Breast epithelium (tissue), 4 donors: ENCODE results near the gene CETP. TPM values are rescaled to one million over a fixed set of nuclear protein-coding genes. Genes with fewer than 3 reads are reported as not detected.
A peak's percentile ranks its signal among the peaks of the same experiment; 100 is the strongest.

ENCODE experiments used
- DNase-seq, 2 donors: peaks; one replicate each; pipeline ENCODE4 v3.0.0-alpha.2; 2019; ENCODE audit warnings: low spot score in 2 of 2
- H3K27ac ChIP-seq, 2 donors: fragments of 200-600 bp; sonication (generic) in 1 of 2; one replicate each; pipeline ENCODE4 v1.5.1; 2016 to 2019; ENCODE audit warnings: mild to moderate bottlenecking in 1 of 2
- H3K27me3 ChIP-seq, 2 donors: fragments of 200-600 bp; sonication (generic) in 1 of 2; one replicate each; pipeline versions ENCODE4 v1.5.1 to v1.6.0; 2017 to 2019; ENCODE audit warnings: control low read depth in 1 of 2, mild to moderate bottlenecking in 1 of 2
- H3K36me3 ChIP-seq: fragments of 200-600 bp; one replicate; pipeline ENCODE4 v1.5.1; 2019
- H3K4me1 ChIP-seq, 2 donors: fragments of 200-600 bp; sonication (generic); one replicate each; pipeline ENCODE4 v1.5.1; 2016 to 2019; ENCODE audit warnings: control low read depth in 1 of 2
- H3K4me3 ChIP-seq, 3 donors: fragments of 200-600 bp; sonication (generic); 1 replicate in 2 of 3; 2 replicates in 1 of 3; pipeline ENCODE4 v1.5.1; 2016 to 2019; ENCODE audit warnings: mild to moderate bottlenecking in 3 of 3, moderate library complexity in 2 of 3
- H3K9me3 ChIP-seq, 2 donors: fragments of 200-600 bp; sonication (generic) in 1 of 2; one replicate each; pipeline ENCODE4 v1.5.1; 2016 to 2019; ENCODE audit warnings: control low read depth in 1 of 2
- POLR2A ChIP-seq: fragments of 450-650 bp; IDR thresholded peaks from one replicate; pipeline ENCODE4 v1.6.1; 2016; ENCODE audit warnings: antibody characterized with exemption, mild to moderate bottlenecking, moderate library complexity
- POLR2AphosphoS5 ChIP-seq, 3 donors: sonication (generic); formaldehyde crosslinking; IDR thresholded peaks; one replicate each; pipeline ENCODE4 v1.6.1; 2017; ENCODE audit warnings: antibody characterized with exemption in 3 of 3
- intact Hi-C: fragments of 100-400 bp; cut with DNase I; formaldehyde crosslinking; loops from one replicate; pipeline ENCODE4 v1.15.1; 2023; ENCODE audit warnings: low total_unique reads
- total RNA-seq, 3 donors: library from RNA; depleted of rRNA; stranded (reverse); fragments of >200 nt; gene quantifications; one replicate each; pipeline ENCODE4 v1.1.0, GENCODE V29; 2016
- TF ChIP-seq, protein P1 (sequence below), 3 donors: fragments of 450-650 bp; IDR thresholded peaks; one replicate each; pipeline ENCODE4 v1.5.1; 2016 to 2017; ENCODE audit warnings: antibody characterized with exemption in 3 of 3, mild to moderate bottlenecking in 3 of 3, moderate library complexity in 3 of 3

CETP gene, protein sequence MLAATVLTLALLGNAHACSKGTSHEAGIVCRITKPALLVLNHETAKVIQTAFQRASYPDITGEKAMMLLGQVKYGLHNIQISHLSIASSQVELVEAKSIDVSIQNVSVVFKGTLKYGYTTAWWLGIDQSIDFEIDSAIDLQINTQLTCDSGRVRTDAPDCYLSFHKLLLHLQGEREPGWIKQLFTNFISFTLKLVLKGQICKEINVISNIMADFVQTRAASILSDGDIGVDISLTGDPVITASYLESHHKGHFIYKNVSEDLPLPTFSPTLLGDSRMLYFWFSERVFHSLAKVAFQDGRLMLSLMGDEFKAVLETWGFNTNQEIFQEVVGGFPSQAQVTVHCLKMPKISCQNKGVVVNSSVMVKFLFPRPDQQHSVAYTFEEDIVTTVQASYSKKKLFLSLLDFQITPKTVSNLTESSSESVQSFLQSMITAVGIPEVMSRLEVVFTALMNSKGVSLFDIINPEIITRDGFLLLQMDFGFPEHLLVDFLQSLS
- under 1 TPM; 0.44 to 0.80 (median 0.66) TPM for total RNA-seq

DNA sequence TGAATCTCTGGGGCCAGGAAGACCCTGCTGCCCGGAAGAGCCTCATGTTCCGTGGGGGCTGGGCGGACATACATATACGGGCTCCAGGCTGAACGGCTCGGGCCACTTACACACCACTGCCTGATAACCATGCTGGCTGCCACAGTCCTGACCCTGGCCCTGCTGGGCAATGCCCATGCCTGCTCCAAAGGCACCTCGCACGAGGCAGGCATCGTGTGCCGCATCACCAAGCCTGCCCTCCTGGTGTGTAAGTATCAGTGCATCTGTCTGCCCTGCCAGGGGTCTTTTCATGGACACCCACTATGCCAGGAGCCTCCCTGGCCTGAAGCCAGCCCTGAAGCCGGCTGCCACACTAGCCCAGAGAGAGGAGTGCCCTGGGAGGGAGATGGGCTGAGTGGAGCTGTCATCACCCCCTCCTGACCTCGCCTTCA lies at the start of gene CETP:
Gene CETP (plus strand): TSS at position 100 of the 431 bp plus-strand sequence. CDS start 30 bp downstream, at position 130.
- TF ChIP-seq POLR2AphosphoS5 (IDR thresholded peaks at IDR 0.05) = no peak
- no peak for TF ChIP-seq POLR2A
- TF ChIP-seq, protein P1, sequence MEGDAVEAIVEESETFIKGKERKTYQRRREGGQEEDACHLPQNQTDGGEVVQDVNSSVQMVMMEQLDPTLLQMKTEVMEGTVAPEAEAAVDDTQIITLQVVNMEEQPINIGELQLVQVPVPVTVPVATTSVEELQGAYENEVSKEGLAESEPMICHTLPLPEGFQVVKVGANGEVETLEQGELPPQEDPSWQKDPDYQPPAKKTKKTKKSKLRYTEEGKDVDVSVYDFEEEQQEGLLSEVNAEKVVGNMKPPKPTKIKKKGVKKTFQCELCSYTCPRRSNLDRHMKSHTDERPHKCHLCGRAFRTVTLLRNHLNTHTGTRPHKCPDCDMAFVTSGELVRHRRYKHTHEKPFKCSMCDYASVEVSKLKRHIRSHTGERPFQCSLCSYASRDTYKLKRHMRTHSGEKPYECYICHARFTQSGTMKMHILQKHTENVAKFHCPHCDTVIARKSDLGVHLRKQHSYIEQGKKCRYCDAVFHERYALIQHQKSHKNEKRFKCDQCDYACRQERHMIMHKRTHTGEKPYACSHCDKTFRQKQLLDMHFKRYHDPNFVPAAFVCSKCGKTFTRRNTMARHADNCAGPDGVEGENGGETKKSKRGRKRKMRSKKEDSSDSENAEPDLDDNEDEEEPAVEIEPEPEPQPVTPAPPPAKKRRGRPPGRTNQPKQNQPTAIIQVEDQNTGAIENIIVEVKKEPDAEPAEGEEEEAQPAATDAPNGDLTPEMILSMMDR (IDR thresholded peaks at IDR 0.05) = no peak
- H3K4me3 ChIP-seq = no peak within 1 kb of the TSS
- H3K36me3 ChIP-seq = no peaks in the 10 kb centered on the region
- intact Hi-C loops = no loop called here
- H3K27ac ChIP-seq = no peak within 1 kb of the TSS
- no peaks in the 10 kb centered on the region for H3K27me3 ChIP-seq
- no peak for DNase-seq
- no peaks in the 10 kb centered on the region for H3K9me3 ChIP-seq
- H3K4me1 ChIP-seq = no peaks in the 10 kb centered on the region

GRCh38 chr16:56912746-56913708 lies 48.7 kb upstream of the CETP start:
- TF ChIP-seq, protein P1 (IDR thresholded peaks at IDR 0.05) = no peak
- TF ChIP-seq POLR2A (no peak), POLR2AphosphoS5 (IDR thresholded peaks at IDR 0.05) (no peak)
- Histone ChIP-seq H3K27ac (no peak overlapping the region), H3K36me3 (no peaks in the 10 kb centered on the region), H3K9me3 (no peaks in the 10 kb centered on the region), H3K4me3 (no peak overlapping the region), H3K4me1 (peaks cover 0 to 5% of the 10 kb centered on the region in 2 donors), H3K27me3 (no peaks in the 10 kb centered on the region)
- intact Hi-C loops = no loop called here
- DNase-seq = no peak

- Histone ChIP-seq H3K9me3 (no peaks in the 10 kb centered on the region), H3K27ac (peak overlapping the region; percentile 35 to 60), H3K4me3 (no peak overlapping the region), H3K36me3 (no peaks in the 10 kb centered on the region), H3K4me1 (peaks cover 0 to 5% of the 10 kb centered on the region in 2 donors), H3K27me3 (no peaks in the 10 kb centered on the region)
- DNase-seq = no peak
- TF ChIP-seq POLR2AphosphoS5 (IDR thresholded peaks at IDR 0.05) = no peak
- TF ChIP-seq POLR2A = no peak
- TF ChIP-seq, protein P1 (IDR thresholded peaks at IDR 0.05) = no peak
- intact Hi-C loops = no loop called here
Observed at GRCh38 chr16:56914896-56915295, 46.9 kb upstream of the CETP start.

GRCh38 chr16:56915336-56916119 lies 46.2 kb upstream of the CETP start:
- H3K4me1 ChIP-seq = peaks cover 0 to 5% of the 10 kb centered on the region in 2 donors
- TF ChIP-seq, protein P1 (IDR thresholded peaks at IDR 0.05) = no peak
- H3K9me3 ChIP-seq = no peaks in the 10 kb centered on the region
- peak overlapping the region; percentile 66 to 67 for H3K27ac ChIP-seq
- H3K27me3 ChIP-seq = no peaks in the 10 kb centered on the region
- H3K36me3 ChIP-seq = no peaks in the 10 kb centered on the region
- no peak for DNase-seq
- intact Hi-C loops = no loop called here
- no peak overlapping the region for H3K4me3 ChIP-seq
